K562 (cell line): ENCODE data around the gene RAD52.

Source experiments
- CBX5 ChIP-seq: IDR thresholded peaks from 2 replicates; pipeline ENCODE4 v1.6.1; 2014; ENCODE audit warnings: low read depth, borderline replicate concordance
- MED1 ChIP-seq: sonication (generic); formaldehyde crosslinking; IDR thresholded peaks from 2 replicates; pipeline ENCODE4 v1.8.1; 2023; ENCODE audit warnings: missing genetic modification reagents, borderline replicate concordance
- NFE2L1 ChIP-seq: fragments of 450-650 bp; IDR thresholded peaks from 2 replicates; pipeline ENCODE4 v1.6.1; 2016; ENCODE audit warnings: missing genetic modification characterization, low read depth, mild to moderate bottlenecking, missing compliant biosample characterization, moderate library complexity, borderline replicate concordance
- NR3C1 ChIP-seq: sonication (generic); formaldehyde crosslinking; IDR thresholded peaks from 2 replicates; pipeline ENCODE4 v1.8.1; 2022; ENCODE audit warnings: missing genetic modification reagents
- SNIP1 ChIP-seq: fragments of 450-650 bp; IDR thresholded peaks from 2 replicates; pipeline ENCODE4 v1.7.1; 2017; ENCODE audit warnings: low read depth, mild to moderate bottlenecking
- TF ChIP-seq, protein P1 (sequence below): fragments of 450-650 bp; IDR thresholded peaks from 2 replicates; pipeline ENCODE4 v1.6.1; 2016; ENCODE audit warnings: missing biosample characterization, missing genetic modification characterization
- TF ChIP-seq, protein P2 (sequence below), 3 experiments: IDR thresholded peaks in 2 of 3; conservative IDR thresholded peaks in 1 of 3; 2 replicates each; pipeline ENCODE4 v1.5.1; 2011 to 2012; ENCODE audit warnings: low read length in 3 of 3, mild to moderate bottlenecking in 3 of 3, control low read depth in 2 of 3, improper control_type of control experiment in 1 of 3, inconsistent platforms in 1 of 3, low read depth in 1 of 3, mixed read lengths in 1 of 3, moderate library complexity in 1 of 3; ENCODE audit not compliant: insufficient read depth in 2 of 3

DNA sequence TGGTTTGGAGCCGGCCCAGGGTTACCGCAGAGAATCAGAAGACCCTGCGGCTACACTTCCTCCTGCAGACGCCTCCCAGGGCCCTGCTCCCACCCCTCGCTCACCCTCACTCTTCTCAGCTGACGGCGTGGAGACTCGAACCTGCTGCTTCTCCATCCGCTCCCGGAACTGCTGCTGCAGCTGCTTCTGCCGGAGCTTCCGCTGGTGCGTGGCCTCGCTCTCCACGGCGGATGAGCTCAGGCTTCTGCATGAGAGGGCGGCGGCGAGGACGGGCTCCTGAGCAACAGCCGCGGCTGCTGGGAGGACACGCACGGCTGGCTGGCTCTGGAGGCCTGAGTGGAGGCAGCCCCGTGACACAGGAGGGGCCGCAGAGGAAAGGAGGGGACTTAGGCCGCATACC is 33.3 kb downstream of the RAD52 start:
- TF ChIP-seq MED1 (CRISPR knock-in tag) = no peak
- TF ChIP-seq, protein P1, sequence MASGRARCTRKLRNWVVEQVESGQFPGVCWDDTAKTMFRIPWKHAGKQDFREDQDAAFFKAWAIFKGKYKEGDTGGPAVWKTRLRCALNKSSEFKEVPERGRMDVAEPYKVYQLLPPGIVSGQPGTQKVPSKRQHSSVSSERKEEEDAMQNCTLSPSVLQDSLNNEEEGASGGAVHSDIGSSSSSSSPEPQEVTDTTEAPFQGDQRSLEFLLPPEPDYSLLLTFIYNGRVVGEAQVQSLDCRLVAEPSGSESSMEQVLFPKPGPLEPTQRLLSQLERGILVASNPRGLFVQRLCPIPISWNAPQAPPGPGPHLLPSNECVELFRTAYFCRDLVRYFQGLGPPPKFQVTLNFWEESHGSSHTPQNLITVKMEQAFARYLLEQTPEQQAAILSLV (tag) = no peak
- no peak for TF ChIP-seq SNIP1
- TF ChIP-seq CBX5 = no peak
- TF ChIP-seq, protein P2, sequence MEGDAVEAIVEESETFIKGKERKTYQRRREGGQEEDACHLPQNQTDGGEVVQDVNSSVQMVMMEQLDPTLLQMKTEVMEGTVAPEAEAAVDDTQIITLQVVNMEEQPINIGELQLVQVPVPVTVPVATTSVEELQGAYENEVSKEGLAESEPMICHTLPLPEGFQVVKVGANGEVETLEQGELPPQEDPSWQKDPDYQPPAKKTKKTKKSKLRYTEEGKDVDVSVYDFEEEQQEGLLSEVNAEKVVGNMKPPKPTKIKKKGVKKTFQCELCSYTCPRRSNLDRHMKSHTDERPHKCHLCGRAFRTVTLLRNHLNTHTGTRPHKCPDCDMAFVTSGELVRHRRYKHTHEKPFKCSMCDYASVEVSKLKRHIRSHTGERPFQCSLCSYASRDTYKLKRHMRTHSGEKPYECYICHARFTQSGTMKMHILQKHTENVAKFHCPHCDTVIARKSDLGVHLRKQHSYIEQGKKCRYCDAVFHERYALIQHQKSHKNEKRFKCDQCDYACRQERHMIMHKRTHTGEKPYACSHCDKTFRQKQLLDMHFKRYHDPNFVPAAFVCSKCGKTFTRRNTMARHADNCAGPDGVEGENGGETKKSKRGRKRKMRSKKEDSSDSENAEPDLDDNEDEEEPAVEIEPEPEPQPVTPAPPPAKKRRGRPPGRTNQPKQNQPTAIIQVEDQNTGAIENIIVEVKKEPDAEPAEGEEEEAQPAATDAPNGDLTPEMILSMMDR (IDR thresholded peaks at IDR 0.05 in 2 of 3, conservative IDR thresholded peaks at IDR 0.05 in 1 of 3; ENCODE audit: insufficient read depth in 2 of 3, low read depth in 1 of 3, low read length in 3 of 3) = no peak
- TF ChIP-seq NFE2L1 = no peak
- no peak for TF ChIP-seq NR3C1
